ENCODE data around the gene FAM118B. TPM values are rescaled to one million over a fixed set of nuclear protein-coding genes. Genes with fewer than 3 reads are reported as not detected.
"Not testable (repeated sequence)": the region's sequence is repeated elsewhere in the genome, so short reads cannot be mapped to it uniquely, and the experiment has no call there.

FAM118B gene
- total RNA-seq, 2 donors from 2014 or later = 16.0 to 16.3 TPM

- H3K9me3 ChIP-seq = no peaks in the 10 kb centered on the region
- peak overlapping the region; percentile 85 to 87 for H3K27ac ChIP-seq
- H3K4me1 ChIP-seq = peaks cover 0 to 15% of the 10 kb centered on the region in 2 donors
- H3K27me3 ChIP-seq = no peaks in the 10 kb centered on the region
- no peak for TF ChIP-seq CTCF (IDR thresholded peaks at IDR 0.05)
- peak overlapping the region; percentile 56 to 61 for H3K4me3 ChIP-seq
- H3K36me3 ChIP-seq = no peaks in the 10 kb centered on the region
- no peak for DNase-seq (ENCODE audit: low spot score)
Measured at GRCh38 chr11:126304457-126305075, 93.0 kb downstream of the FAM118B start.

- no peak for TF ChIP-seq CTCF (IDR thresholded peaks at IDR 0.05)
- no peaks in the 10 kb centered on the region for H3K36me3 ChIP-seq
- peaks cover 0 to 21% of the 10 kb centered on the region in 2 donors for H3K4me1 ChIP-seq
- no peaks in the 10 kb centered on the region for H3K27me3 ChIP-seq
- H3K27ac ChIP-seq = no peak overlapping the region
- DNase-seq (ENCODE audit: low spot score) = no peak
- no peak overlapping the region for H3K4me3 ChIP-seq
- no peaks in the 10 kb centered on the region for H3K9me3 ChIP-seq
Measured at GRCh38 chr11:126305699-126306098, 94.1 kb downstream of the FAM118B start.

GRCh38 chr11:126307706-126308105 lies 96.1 kb downstream of the FAM118B start:
- peaks cover 0 to 25% of the 10 kb centered on the region in 2 donors for H3K4me1 ChIP-seq

GRCh38 chr11:126308271-126308671 lies 96.7 kb downstream of the FAM118B start:
- Histone ChIP-seq H3K36me3 (no peaks in the 10 kb centered on the region), H3K4me1 (peaks cover 0 to 21% of the 10 kb centered on the region in 2 donors), H3K27me3 (no peaks in the 10 kb centered on the region), H3K9me3 (no peaks in the 10 kb centered on the region), H3K4me3 (no peak overlapping the region), H3K27ac (no peak overlapping the region)
- TF ChIP-seq CTCF (IDR thresholded peaks at IDR 0.05) = no peak
- no peak for DNase-seq (ENCODE audit: low spot score)

More at GRCh38 chr11:126307706-126308105, 96.1 kb downstream of the FAM118B start:
- no peaks in the 10 kb centered on the region for H3K36me3 ChIP-seq
- H3K27me3 ChIP-seq = no peaks in the 10 kb centered on the region
- H3K27ac ChIP-seq = no peak overlapping the region
- H3K4me3 ChIP-seq = no peak overlapping the region
- DNase-seq (ENCODE audit: low spot score) = no peak
- no peaks in the 10 kb centered on the region for H3K9me3 ChIP-seq
- peak in 1 of 2 donors; percentile 53 for TF ChIP-seq CTCF (IDR thresholded peaks at IDR 0.05)

- not testable (repeated sequence) for DNase-seq (ENCODE audit: low spot score); H3K27ac ChIP-seq; H3K27me3 ChIP-seq; H3K4me3 ChIP-seq; H3K9me3 ChIP-seq; H3K36me3 ChIP-seq
- H3K4me1 ChIP-seq = peaks cover 0 to 17% of the 10 kb centered on the region in 2 donors
Measured at GRCh38 chr11:126308771-126309170, 97.2 kb downstream of the FAM118B start.

- Histone ChIP-seq H3K27me3 (no peaks in the 10 kb centered on the region), H3K4me1 (peaks cover 0 to 10% of the 10 kb centered on the region in 2 donors), H3K36me3 (no peaks in the 10 kb centered on the region), H3K27ac (peak overlapping the region in 1 of 2 donors; percentile 2), H3K9me3 (no peaks in the 10 kb centered on the region), H3K4me3 (no peak overlapping the region)
- peak; percentile 83 to 95 for TF ChIP-seq CTCF (IDR thresholded peaks at IDR 0.05)
- DNase-seq (ENCODE audit: low spot score) = peak; percentile 87
Measured at GRCh38 chr11:126310200-126310991, 98.8 kb downstream of the FAM118B start.
